HG03066 (cell line): ENCODE data around the gene SP140.
"Not testable (repeated sequence)": the region's sequence is repeated elsewhere in the genome, so short reads cannot be mapped to it uniquely, and the experiment has no call there.

Source experiments
- ATAC-seq: cut with Tn5 transposase; IDR thresholded peaks from one replicate; pipeline ENCODE4 v1.9.1; 2021; ENCODE audit warnings: low read depth; ENCODE audit not compliant: unreplicated experiment

SP140 gene

GRCh38 chr2:230222829-230223228, 2.7 kb upstream of the SP140 start:
- not testable (repeated sequence) for ATAC-seq

GRCh38 chr2:230224458-230224857, 1.1 kb upstream of the SP140 start:
- ATAC-seq = no peak

- ATAC-seq = peak; percentile 72
Measured at GRCh38 chr2:230226051-230226551, 565 bp downstream of the SP140 start.

GRCh38 chr2:230227216-230227615, 1.7 kb downstream of the SP140 start:
- ATAC-seq = no peak

GRCh38 chr2:230230087-230230486, 4.6 kb downstream of the SP140 start:
- ATAC-seq = no peak

- no peak for ATAC-seq
Measured at GRCh38 chr2:230230496-230231200, 5.1 kb downstream of the SP140 start.

- ATAC-seq = no peak
Measured at GRCh38 chr2:230231251-230231650, 5.7 kb downstream of the SP140 start.

- ATAC-seq = peak; percentile 71
Measured at GRCh38 chr2:230234122-230234722, 8.7 kb downstream of the SP140 start.

- no peak for ATAC-seq
Measured at GRCh38 chr2:230234845-230235244, 9.3 kb downstream of the SP140 start.

GRCh38 chr2:230244211-230244610, 18.7 kb downstream of the SP140 start:
- ATAC-seq = no peak

- no peak for ATAC-seq
Measured at GRCh38 chr2:230246206-230246605, 20.7 kb downstream of the SP140 start.

- no peak for ATAC-seq
Measured at GRCh38 chr2:230250231-230250630, 24.7 kb downstream of the SP140 start.

- no peak for ATAC-seq
Measured at GRCh38 chr2:230254152-230254881, 28.8 kb downstream of the SP140 start.

- ATAC-seq = no peak
Measured at GRCh38 chr2:230256733-230257332, 31.3 kb downstream of the SP140 start.

- no peak for ATAC-seq
Measured at GRCh38 chr2:230258483-230258882, 32.9 kb downstream of the SP140 start.

GRCh38 chr2:230262246-230262645, 36.7 kb downstream of the SP140 start:
- no peak for ATAC-seq

- ATAC-seq = not testable (repeated sequence)
Measured at GRCh38 chr2:230264945-230265344, 39.4 kb downstream of the SP140 start.

GRCh38 chr2:230266638-230267037, 41.1 kb downstream of the SP140 start:
- ATAC-seq = no peak

GRCh38 chr2:230267059-230267458, 41.5 kb downstream of the SP140 start:
- ATAC-seq = peak; percentile 12

- ATAC-seq = peak; percentile 58
Measured at GRCh38 chr2:230267556-230267955, 42.0 kb downstream of the SP140 start.

GRCh38 chr2:230268606-230269243, 43.2 kb downstream of the SP140 start:
- ATAC-seq = peak; percentile 61
